Stomach smooth muscle (tissue), 2 donors: Measurements from ENCODE around the gene CLEC2A.
"Not testable (repeated sequence)": the region's sequence is repeated elsewhere in the genome, so short reads cannot be mapped to it uniquely, and the experiment has no call there.

Experiments
- H3K27ac ChIP-seq: one replicate; pipeline ENCODE4 v1.7.0; 2013; ENCODE audit warnings: mild to moderate bottlenecking, low read length, inconsistent platforms
- H3K27me3 ChIP-seq, 2 donors: one replicate each; pipeline ENCODE4 v1.7.0; 2013; ENCODE audit warnings: low read length in 2 of 2; ENCODE audit not compliant: insufficient read depth in 2 of 2, control insufficient read depth in 1 of 2
- H3K36me3 ChIP-seq, 2 donors: one replicate each; pipeline ENCODE4 v1.7.0; 2013; ENCODE audit warnings: low read length in 2 of 2; ENCODE audit not compliant: control insufficient read depth in 2 of 2, insufficient read depth in 2 of 2
- H3K4me1 ChIP-seq: one replicate; pipeline ENCODE4 v1.7.0; 2013; ENCODE audit warnings: low read length; ENCODE audit not compliant: control insufficient read depth, insufficient read depth
- H3K4me3 ChIP-seq, 2 donors: one replicate each; pipeline ENCODE4 v1.7.0; 2013; ENCODE audit warnings: low read length in 2 of 2
- H3K9ac ChIP-seq, 2 donors: one replicate each; pipeline ENCODE4 v1.7.0; 2013; ENCODE audit warnings: low read length in 2 of 2, mild to moderate bottlenecking in 1 of 2
- H3K9me3 ChIP-seq, 2 donors: one replicate each; pipeline ENCODE4 v1.7.0; 2013; ENCODE audit warnings: low read length in 2 of 2; ENCODE audit not compliant: control insufficient read depth in 2 of 2
- donor health status: healthy.
- donor health status: Pancreatic carcinoma.

The CLEC2A gene

GRCh38 chr12:9960590-9960989 lies 28.4 kb upstream of the CLEC2A start:
- Histone ChIP-seq H3K36me3 (no peaks in the 10 kb centered on the region), H3K27me3 (no peaks in the 10 kb centered on the region), H3K9me3 (no peaks in the 10 kb centered on the region), H3K27ac (no peak overlapping the region), H3K4me3 (no peak overlapping the region), H3K9ac (no peak overlapping the region), H3K4me1 (no peaks in the 10 kb centered on the region)

- no peak overlapping the region for H3K9ac ChIP-seq
- no peaks in the 10 kb centered on the region for H3K4me1 ChIP-seq
- no peaks in the 10 kb centered on the region for H3K27me3 ChIP-seq
- no peak overlapping the region for H3K27ac ChIP-seq
- H3K4me3 ChIP-seq: no peak overlapping the region
- H3K9me3 ChIP-seq: no peaks in the 10 kb centered on the region
- no peaks in the 10 kb centered on the region for H3K36me3 ChIP-seq
Observed at GRCh38 chr12:9957834-9958233, 25.7 kb upstream of the CLEC2A start.

GRCh38 chr12:9952954-9953729 lies 21.0 kb upstream of the CLEC2A start:
- not testable (repeated sequence) for H3K27me3 ChIP-seq

GRCh38 chr12:9951026-9951675 lies 19.0 kb upstream of the CLEC2A start:
- H3K4me1 ChIP-seq: no peaks in the 10 kb centered on the region
- H3K27me3 ChIP-seq: peaks cover 0 to 2% of the 10 kb centered on the region in 2 donors
- no peaks in the 10 kb centered on the region for H3K36me3 ChIP-seq
- H3K9me3 ChIP-seq: no peaks in the 10 kb centered on the region
- no peak overlapping the region for H3K4me3 ChIP-seq
- H3K27ac ChIP-seq: no peak overlapping the region
- no peak overlapping the region for H3K9ac ChIP-seq

More at GRCh38 chr12:9952954-9953729, 21.0 kb upstream of the CLEC2A start:
- not testable (repeated sequence) for H3K27ac ChIP-seq, H3K9ac ChIP-seq, H3K4me1 ChIP-seq, H3K4me3 ChIP-seq, H3K9me3 ChIP-seq, H3K36me3 ChIP-seq

DNA sequence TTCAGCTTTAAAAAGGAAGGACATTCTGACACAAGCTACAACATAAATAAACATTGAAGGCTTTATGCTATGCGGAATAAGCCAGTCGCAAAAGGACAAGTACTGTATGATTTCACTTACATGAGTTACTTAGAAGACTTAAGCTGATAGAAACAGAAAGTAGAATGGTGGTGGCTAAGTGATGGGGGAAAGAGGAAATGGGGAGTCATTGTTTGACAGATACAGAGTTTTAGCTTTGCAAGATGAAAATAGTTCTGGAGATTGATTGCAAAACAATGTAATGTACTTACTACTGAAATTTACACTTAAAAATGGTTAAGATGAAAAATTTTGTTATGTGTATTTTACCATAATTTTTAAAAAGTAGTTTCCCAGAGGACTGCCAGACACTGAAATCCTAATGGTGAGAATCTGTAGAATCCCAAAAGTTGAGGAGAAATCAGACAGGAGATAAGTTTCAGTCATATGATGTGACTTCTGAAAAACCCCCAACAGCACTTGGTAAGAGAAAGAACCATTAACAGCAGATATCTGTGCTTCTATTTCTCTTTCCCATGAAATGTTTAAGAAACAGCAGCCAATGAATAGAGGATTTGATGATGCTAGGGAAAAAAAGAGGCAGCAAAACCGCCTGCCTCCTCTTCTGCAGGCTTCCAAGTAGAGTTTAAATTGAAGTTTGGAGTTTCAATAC lies 16.6 kb upstream of the CLEC2A start:
- no peak overlapping the region for H3K27ac ChIP-seq

DNA sequence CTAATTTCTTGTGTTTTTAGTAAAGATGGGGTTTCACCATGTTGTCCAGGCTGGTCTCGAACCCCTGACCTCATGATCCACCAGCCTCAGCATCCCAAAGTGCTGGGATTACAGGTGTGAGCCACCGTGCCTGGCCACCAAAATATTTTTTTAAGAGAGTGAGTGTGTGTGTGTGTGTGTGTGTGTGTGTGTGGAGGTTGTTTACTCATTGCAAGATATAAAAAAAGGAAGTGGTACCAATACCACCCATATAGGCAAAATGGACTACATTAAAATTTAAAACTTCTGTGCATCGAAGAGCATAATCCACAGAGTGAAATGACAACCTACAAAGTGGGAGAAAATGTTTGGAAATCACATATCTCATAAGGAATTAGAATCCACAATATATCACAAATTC lies 15.5 kb upstream of the CLEC2A start:
- no peak overlapping the region for H3K4me3 ChIP-seq
- H3K27me3 ChIP-seq: peaks cover 2 to 3% of the 10 kb centered on the region in 2 donors
- no peaks in the 10 kb centered on the region for H3K9me3 ChIP-seq
- H3K36me3 ChIP-seq: no peaks in the 10 kb centered on the region
- H3K27ac ChIP-seq: no peak overlapping the region
- no peak overlapping the region for H3K9ac ChIP-seq
- no peaks in the 10 kb centered on the region for H3K4me1 ChIP-seq

More for the DNA sequence above, 16.6 kb upstream of the CLEC2A start:
- peaks cover 0 to 2% of the 10 kb centered on the region in 2 donors for H3K27me3 ChIP-seq
- H3K36me3 ChIP-seq: no peaks in the 10 kb centered on the region
- no peaks in the 10 kb centered on the region for H3K9me3 ChIP-seq
- no peak overlapping the region for H3K9ac ChIP-seq
- no peak overlapping the region for H3K4me3 ChIP-seq
- no peaks in the 10 kb centered on the region for H3K4me1 ChIP-seq

GRCh38 chr12:9944391-9944790 lies 12.2 kb upstream of the CLEC2A start:
- Histone ChIP-seq H3K9ac (no peak overlapping the region), H3K4me3 (no peak overlapping the region), H3K36me3 (no peaks in the 10 kb centered on the region), H3K27ac (no peak overlapping the region), H3K4me1 (no peaks in the 10 kb centered on the region), H3K27me3 (peaks cover 2 to 3% of the 10 kb centered on the region in 2 donors), H3K9me3 (no peaks in the 10 kb centered on the region)

GRCh38 chr12:9943240-9943639 lies 11.1 kb upstream of the CLEC2A start:
- Histone ChIP-seq H3K4me3 (no peak overlapping the region), H3K9ac (no peak overlapping the region), H3K27me3 (peaks cover 2 to 3% of the 10 kb centered on the region in 2 donors), H3K36me3 (no peaks in the 10 kb centered on the region), H3K9me3 (no peaks in the 10 kb centered on the region), H3K27ac (no peak overlapping the region), H3K4me1 (no peaks in the 10 kb centered on the region)

DNA sequence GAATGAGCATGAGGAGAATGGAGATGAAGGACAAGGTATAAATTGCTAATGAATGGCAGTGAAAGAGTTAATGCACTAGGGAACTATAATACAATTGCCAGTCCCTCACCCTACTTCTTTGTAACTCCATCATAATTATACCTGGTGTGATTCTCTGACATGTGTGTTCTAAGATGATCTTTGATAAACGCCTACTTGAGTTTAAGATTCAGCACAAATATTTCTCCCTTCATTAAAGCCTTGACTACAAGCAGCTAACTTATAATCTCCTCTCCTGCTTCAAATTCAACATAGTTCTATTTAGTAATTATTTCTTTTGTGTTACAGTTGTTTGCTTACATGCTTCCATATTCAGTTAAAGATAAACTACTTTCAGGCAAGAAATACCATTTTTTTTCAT lies 9.7 kb upstream of the CLEC2A start:
- no peak overlapping the region for H3K4me3 ChIP-seq
- no peak overlapping the region for H3K27ac ChIP-seq
- H3K9me3 ChIP-seq: no peaks in the 10 kb centered on the region
- no peaks in the 10 kb centered on the region for H3K36me3 ChIP-seq
- no peaks in the 10 kb centered on the region for H3K4me1 ChIP-seq
- H3K9ac ChIP-seq: no peak overlapping the region
- peaks cover 2 to 3% of the 10 kb centered on the region in 2 donors for H3K27me3 ChIP-seq

GRCh38 chr12:9940375-9940774 lies 8.2 kb upstream of the CLEC2A start:
- Histone ChIP-seq H3K4me3 (no peak overlapping the region), H3K9me3 (no peaks in the 10 kb centered on the region), H3K9ac (no peak overlapping the region), H3K27ac (no peak overlapping the region), H3K27me3 (peaks cover 0 to 3% of the 10 kb centered on the region in 2 donors), H3K36me3 (no peaks in the 10 kb centered on the region), H3K4me1 (no peaks in the 10 kb centered on the region)
